ENCODE data around the gene BLMH. TPM values are rescaled to one million over a fixed set of nuclear protein-coding genes. Genes with fewer than 3 reads are reported as not detected.

Gene BLMH
- total RNA-seq, 3 donors from 2014 or later, result 20.5 to 29.4 (median 21.3) TPM

GRCh38 chr17:30228011-30228410 lies 63.7 kb downstream of the BLMH start:
- TF ChIP-seq POLR2AphosphoS5 (IDR thresholded peaks at IDR 0.05), result no peak
- TF ChIP-seq CTCF (IDR thresholded peaks at IDR 0.05), result no peak
- no peak for TF ChIP-seq POLR2A (IDR thresholded peaks at IDR 0.05)
- Histone ChIP-seq H3K27ac (no peak overlapping the region), H3K9me3 (no peaks in the 10 kb centered on the region), H3K36me3 (no peaks in the 10 kb centered on the region), H3K4me3 (no peak overlapping the region), H3K4me1 (no peaks in the 10 kb centered on the region), H3K27me3 (peaks cover 0 to 7% of the 10 kb centered on the region in 2 donors)
- no peak for DNase-seq (ENCODE audit: low spot score in 2 of 2)
- intact Hi-C loops (cut with DNase I; ENCODE audit: low total_unique reads), result no loop called here

GRCh38 chr17:30226878-30227277 lies 64.9 kb downstream of the BLMH start:
- no peak overlapping the region for H3K27ac ChIP-seq
- H3K9me3 ChIP-seq, result no peaks in the 10 kb centered on the region
- no peaks in the 10 kb centered on the region for H3K36me3 ChIP-seq
- H3K4me1 ChIP-seq, result no peaks in the 10 kb centered on the region
- peaks cover 0 to 2% of the 10 kb centered on the region in 2 donors for H3K27me3 ChIP-seq
- no peak for DNase-seq (ENCODE audit: low spot score in 2 of 2)
- no peak overlapping the region for H3K4me3 ChIP-seq
- intact Hi-C loops (cut with DNase I; ENCODE audit: low total_unique reads), result no loop called here
- no peak for TF ChIP-seq POLR2A (IDR thresholded peaks at IDR 0.05)

- no peaks in the 10 kb centered on the region for H3K9me3 ChIP-seq
- intact Hi-C loops (cut with DNase I; ENCODE audit: low total_unique reads), result no loop called here
- H3K27me3 ChIP-seq, result no peaks in the 10 kb centered on the region
- no peak for DNase-seq (ENCODE audit: low spot score in 2 of 2)
- no peaks in the 10 kb centered on the region for H3K4me1 ChIP-seq
- H3K4me3 ChIP-seq, result no peak overlapping the region
- H3K36me3 ChIP-seq, result no peaks in the 10 kb centered on the region
- no peak overlapping the region for H3K27ac ChIP-seq
- TF ChIP-seq CTCF (IDR thresholded peaks at IDR 0.05), result no peak
- no peak for TF ChIP-seq POLR2A (IDR thresholded peaks at IDR 0.05)
- TF ChIP-seq POLR2AphosphoS5 (IDR thresholded peaks at IDR 0.05), result no peak
Observed at GRCh38 chr17:30225919-30226553, 65.7 kb downstream of the BLMH start.

GRCh38 chr17:30225112-30225511 lies 66.6 kb downstream of the BLMH start:
- no peak overlapping the region for H3K4me3 ChIP-seq
- no peaks in the 10 kb centered on the region for H3K27me3 ChIP-seq
- no peak for TF ChIP-seq CTCF (IDR thresholded peaks at IDR 0.05)
- no peak for TF ChIP-seq POLR2A (IDR thresholded peaks at IDR 0.05)
- TF ChIP-seq POLR2AphosphoS5 (IDR thresholded peaks at IDR 0.05), result no peak
- no peaks in the 10 kb centered on the region for H3K9me3 ChIP-seq
- H3K36me3 ChIP-seq, result no peaks in the 10 kb centered on the region
- no peaks in the 10 kb centered on the region for H3K4me1 ChIP-seq
- DNase-seq (ENCODE audit: low spot score in 2 of 2), result no peak
- H3K27ac ChIP-seq, result no peak overlapping the region
- intact Hi-C loops (cut with DNase I; ENCODE audit: low total_unique reads), result no loop called here

GRCh38 chr17:30224419-30224960 lies 67.3 kb downstream of the BLMH start:
- Histone ChIP-seq H3K27ac (no peak overlapping the region), H3K36me3 (no peaks in the 10 kb centered on the region)
- TF ChIP-seq POLR2AphosphoS5 (IDR thresholded peaks at IDR 0.05) (no peak), POLR2A (IDR thresholded peaks at IDR 0.05) (no peak), CTCF (IDR thresholded peaks at IDR 0.05) (no peak)

More at GRCh38 chr17:30224419-30224960, 67.3 kb downstream of the BLMH start:
- Histone ChIP-seq H3K4me3 (no peak overlapping the region), H3K4me1 (no peaks in the 10 kb centered on the region), H3K9me3 (no peaks in the 10 kb centered on the region), H3K27me3 (no peaks in the 10 kb centered on the region)
- intact Hi-C loops (cut with DNase I; ENCODE audit: low total_unique reads), result no loop called here
- no peak for DNase-seq (ENCODE audit: low spot score in 2 of 2)
